Measurements from ENCODE around the gene NPHP4. TPM values are rescaled to one million over a fixed set of nuclear protein-coding genes. Genes with fewer than 3 reads are reported as not detected.

NPHP4 gene
- total RNA-seq, 1 donor from 2014 or later = 4.5 TPM

- ATAC-seq (no peak), DNase-seq (ENCODE audit: low spot score) (no peak)
Observed at GRCh38 chr1:5839881-5840550, 152.2 kb downstream of the NPHP4 start.

- ATAC-seq = no peak
Observed at GRCh38 chr1:5839161-5839880, 152.9 kb downstream of the NPHP4 start.

DNA sequence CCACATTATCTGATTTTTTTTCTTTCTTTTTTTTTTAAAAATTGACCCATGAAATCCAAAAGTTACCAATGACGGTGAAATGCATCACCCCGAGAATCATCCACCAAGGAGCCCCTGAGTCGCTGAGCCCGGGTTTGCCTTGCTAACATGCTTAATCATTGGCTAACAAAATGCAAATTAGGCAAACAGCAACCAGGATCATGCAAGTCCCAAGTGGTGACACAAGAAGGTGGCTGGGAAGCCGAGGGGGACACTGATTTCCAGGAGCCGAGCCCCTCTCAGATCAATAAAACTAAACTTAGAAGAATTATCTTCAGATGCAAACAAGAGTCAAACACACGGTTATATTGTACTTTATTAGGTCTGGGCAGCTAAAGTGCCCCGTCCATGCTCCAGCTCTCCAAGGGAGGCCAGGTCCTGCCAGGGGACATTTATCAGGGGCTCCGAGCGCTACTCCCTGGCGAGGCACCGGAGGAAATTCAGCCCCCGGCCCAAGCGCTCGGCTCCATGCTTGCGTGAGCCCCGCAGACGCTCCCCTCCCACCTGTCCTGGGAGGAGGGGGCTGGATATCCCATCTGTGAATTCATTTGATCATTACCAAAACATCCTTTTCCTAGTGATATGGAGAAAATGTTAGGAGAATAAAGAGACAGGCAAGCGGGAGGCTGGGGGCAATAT lies 154.1 kb downstream of the NPHP4 start:
- DNase-seq (ENCODE audit: low spot score) (no peak), ATAC-seq (no peak)

More at GRCh38 chr1:5839161-5839880, 152.9 kb downstream of the NPHP4 start:
- no peak for DNase-seq (ENCODE audit: low spot score)

- no peak for ATAC-seq
- DNase-seq (ENCODE audit: low spot score) = no peak
Observed at GRCh38 chr1:5836776-5837440, 155.3 kb downstream of the NPHP4 start.

- DNase-seq (ENCODE audit: low spot score) = no peak
Observed at GRCh38 chr1:5835179-5835562, 157.1 kb downstream of the NPHP4 start.

DNA sequence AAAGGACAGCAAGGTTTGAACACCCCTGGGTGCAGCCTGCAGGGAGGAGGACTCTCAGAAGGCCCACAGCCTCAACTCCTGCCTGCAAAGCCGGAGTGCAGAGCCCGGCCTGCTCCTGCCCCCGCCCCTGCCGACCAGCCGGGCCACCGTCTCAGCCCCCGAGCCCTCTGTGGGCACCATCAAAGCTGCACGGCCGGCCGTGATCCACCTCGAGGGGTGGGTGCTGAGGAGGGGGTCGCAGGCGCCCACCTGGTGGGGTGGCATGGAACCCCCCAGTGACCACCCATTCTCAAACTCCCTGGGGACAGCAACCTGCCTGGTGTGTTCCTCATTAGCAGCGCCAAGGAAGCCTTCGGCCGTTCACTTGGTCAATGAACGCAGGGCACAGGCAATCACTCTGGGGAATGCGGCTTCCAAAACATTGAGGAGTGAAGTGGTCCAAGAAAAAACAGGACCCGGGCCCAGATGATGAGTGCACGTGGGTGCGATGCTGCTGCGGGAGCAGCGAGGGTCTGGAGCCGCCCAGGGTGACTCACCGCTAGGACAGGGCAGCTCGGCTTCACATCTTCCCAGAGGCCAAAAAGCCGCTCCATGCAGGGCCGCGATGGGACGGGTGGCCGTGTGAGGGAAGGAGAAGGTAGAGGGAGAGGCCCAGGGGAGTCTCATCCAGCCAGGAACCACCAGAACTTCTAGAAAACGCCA lies 157.6 kb downstream of the NPHP4 start:
- ATAC-seq = no peak
- DNase-seq (ENCODE audit: low spot score) = no peak

More at GRCh38 chr1:5835179-5835562, 157.1 kb downstream of the NPHP4 start:
- ATAC-seq = no peak

DNA sequence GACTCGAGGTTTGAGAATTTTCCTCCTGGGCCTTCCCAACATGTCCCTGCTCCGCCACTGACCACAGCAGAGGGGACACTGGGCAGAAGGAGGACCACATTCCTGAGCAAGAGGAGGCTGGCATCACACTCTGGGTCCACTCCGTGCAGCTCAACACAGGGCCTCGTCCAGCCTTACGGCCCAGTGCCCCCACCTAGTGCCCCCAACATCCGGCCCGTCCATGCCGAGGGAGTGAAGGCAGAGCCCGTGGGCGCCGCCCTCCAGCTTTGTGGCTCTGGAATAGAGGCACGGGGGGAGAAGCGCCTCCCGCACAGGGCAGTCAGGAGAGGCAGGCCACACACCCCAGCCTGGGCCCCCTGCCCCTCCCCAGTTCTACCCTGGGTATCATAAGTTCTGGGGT lies 158.3 kb downstream of the NPHP4 start:
- ATAC-seq (no peak), DNase-seq (ENCODE audit: low spot score) (no peak)

DNA sequence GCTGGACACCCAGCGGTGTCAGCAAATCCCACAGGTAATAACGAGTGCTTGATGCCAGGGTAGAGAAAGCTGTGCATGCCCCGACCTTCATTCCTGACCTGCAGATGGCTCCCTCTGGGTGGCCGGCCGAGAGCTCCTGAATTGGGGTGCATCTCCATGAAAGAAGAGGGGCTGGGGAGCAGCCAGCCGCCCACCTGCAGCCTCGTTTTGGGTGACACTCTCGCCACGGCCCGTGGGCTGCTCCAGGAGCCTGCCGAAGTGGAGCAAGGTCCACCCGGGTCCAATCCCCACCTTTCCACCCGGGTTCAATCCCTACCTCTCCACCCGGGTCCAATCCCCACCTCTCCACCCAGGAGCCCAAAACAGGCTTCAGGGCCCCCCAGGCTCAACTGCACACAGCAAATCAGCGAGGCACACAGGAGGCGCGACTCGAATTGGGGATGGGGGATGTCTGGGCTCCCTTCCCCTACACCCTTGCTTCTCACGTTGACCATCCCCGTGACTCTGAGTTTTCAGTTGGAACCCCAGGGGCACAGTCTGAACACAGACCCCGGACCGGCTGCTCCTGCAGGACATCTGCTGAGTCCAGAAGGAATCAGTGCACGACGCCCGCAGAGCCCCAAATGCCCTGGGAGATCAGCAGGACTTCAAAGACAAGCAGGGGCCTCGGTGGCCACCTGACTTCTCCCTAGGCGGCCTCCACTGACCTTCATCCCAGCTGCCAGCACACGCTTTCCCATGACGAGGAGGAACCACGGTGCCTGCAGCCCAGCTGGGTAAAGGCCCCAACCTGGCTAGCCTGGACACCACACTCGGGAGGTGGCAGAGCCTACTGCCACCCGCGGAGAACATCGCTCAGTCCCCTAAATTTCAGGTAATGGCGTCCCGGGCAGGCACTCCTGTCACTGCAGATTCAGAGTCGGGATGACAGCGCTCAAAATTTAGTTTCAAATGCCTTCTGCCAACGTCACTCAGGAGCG lies 159.0 kb downstream of the NPHP4 start:
- DNase-seq (ENCODE audit: low spot score) = no peak
- no peak for ATAC-seq

- no peak for ATAC-seq
- DNase-seq (ENCODE audit: low spot score) = no peak
Observed at GRCh38 chr1:5831600-5832335, 160.5 kb downstream of the NPHP4 start.

- no peak for ATAC-seq
- no peak for DNase-seq (ENCODE audit: low spot score)
Observed at GRCh38 chr1:5830771-5831599, 161.2 kb downstream of the NPHP4 start.

- no peak for DNase-seq (ENCODE audit: low spot score)
- ATAC-seq = no peak
Observed at GRCh38 chr1:5829414-5829813, 162.8 kb downstream of the NPHP4 start.

DNA sequence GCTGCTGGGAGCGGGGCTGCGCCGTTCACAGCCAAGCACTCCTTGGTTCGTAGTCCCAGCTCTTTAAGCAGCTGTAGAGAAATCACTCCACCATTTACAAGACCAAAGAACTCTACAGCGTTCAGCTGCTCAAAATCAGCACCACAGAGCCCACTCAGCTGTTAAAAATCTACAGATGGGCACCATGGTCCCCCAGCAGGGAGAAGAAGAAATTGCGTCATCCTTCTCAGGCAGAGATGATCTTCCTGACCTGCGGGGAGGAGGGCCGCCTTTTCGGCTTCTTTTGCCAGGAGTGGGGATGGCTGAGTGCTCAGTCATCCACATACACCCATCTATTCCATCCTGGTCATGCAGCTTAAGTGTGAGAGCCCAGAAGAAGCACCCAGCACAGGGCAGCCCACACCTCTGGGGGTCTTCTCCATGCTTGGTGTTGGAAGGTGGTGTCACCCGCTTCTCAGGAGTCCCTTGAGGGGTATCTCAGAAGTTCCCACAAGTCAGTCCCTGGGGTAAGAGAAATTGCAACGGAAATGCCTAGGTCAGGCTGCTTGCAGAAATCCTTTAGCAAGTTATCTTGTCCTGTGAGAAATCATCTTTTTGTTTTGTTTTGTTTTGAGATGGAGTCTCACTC lies 163.8 kb downstream of the NPHP4 start:
- DNase-seq (ENCODE audit: low spot score) = no peak
- ATAC-seq = no peak

- ATAC-seq = no peak
- no peak for DNase-seq (ENCODE audit: low spot score)
Observed at GRCh38 chr1:5827516-5827915, 164.7 kb downstream of the NPHP4 start.

- no peak for DNase-seq (ENCODE audit: low spot score)
- ATAC-seq = no peak
Observed at GRCh38 chr1:5826601-5827000, 165.6 kb downstream of the NPHP4 start.

DNA sequence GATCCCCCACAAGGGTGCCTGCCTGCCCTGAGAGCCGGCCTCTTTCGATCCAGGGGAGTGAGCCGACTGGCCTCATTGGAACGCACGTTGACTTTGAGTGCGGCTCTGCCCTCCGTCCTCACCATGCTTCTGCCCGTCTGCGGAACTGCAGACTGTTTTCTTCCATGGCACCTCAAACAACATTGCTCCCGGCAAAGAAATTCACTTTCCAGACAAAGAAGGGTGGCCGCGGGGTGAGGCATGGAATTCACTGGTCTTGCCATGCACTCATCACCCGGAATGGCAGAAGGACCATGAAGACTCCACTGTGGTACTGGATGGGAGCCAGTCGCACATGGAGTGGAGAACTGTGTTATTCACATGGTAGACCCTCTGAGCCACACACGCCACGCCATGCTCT lies 169.5 kb downstream of the NPHP4 start:
- no peak for DNase-seq (ENCODE audit: low spot score)
- no peak for ATAC-seq

GRCh38 chr1:5822266-5822665 lies 170.0 kb downstream of the NPHP4 start:
- ATAC-seq (no peak), DNase-seq (ENCODE audit: low spot score) (no peak)

DNA sequence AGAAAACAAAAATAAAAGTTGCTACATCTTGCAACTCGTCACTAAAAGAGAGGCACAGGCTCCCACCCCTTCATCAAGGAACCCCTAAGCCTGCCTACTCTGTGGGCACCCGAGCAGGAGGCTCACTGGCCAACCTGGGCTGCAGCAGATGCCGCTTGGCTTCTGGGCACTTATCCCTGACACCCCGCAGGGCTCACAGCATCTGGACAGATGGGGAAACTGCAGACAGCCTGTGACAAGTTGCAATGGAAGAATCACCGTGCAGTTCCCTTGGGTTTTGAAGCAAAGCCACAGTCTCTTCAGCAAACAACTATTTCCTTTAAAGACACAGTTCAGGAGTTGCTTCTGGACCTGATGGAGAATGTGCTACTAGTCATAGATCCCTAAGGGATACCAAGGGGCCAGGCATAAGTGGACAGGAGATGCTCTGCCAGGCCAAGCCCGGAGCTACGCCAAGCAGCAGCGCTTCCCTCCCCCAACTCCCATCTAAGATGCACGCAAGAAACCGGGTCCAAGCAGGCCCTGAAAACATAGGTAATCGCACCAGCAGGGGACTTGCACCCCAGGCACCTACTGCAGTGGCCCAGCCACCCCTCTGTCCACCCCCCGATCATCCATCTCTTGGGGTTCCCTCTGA lies 170.6 kb downstream of the NPHP4 start:
- DNase-seq (ENCODE audit: low spot score) = no peak
- no peak for ATAC-seq
